T-helper 9 cell (primary cell): ENCODE results near the gene MSANTD1.

Experiments
- DNase-seq: peaks from one replicate; pipeline ENCODE4 v3.0.0-alpha.2; 2020

The MSANTD1 gene

GRCh38 chr4:3250438-3250955 lies 1.5 kb downstream of the MSANTD1 start:
- DNase-seq = no peak

GRCh38 chr4:3250956-3251690 lies 2.2 kb downstream of the MSANTD1 start:
- no peak for DNase-seq

- DNase-seq = no peak
Observed at GRCh38 chr4:3251691-3252479, 2.9 kb downstream of the MSANTD1 start.

GRCh38 chr4:3252480-3252828 lies 3.5 kb downstream of the MSANTD1 start:
- DNase-seq = no peak

GRCh38 chr4:3252831-3253641 lies 4.1 kb downstream of the MSANTD1 start:
- no peak for DNase-seq

- no peak for DNase-seq
Observed at GRCh38 chr4:3253808-3254207, 4.8 kb downstream of the MSANTD1 start.

- DNase-seq = no peak
Observed at GRCh38 chr4:3254302-3255131, 5.6 kb downstream of the MSANTD1 start.

- DNase-seq = no peak
Observed at GRCh38 chr4:3255611-3256186, 6.7 kb downstream of the MSANTD1 start.

GRCh38 chr4:3256230-3257102 lies 7.5 kb downstream of the MSANTD1 start:
- no peak for DNase-seq

GRCh38 chr4:3257103-3257555 lies 8.2 kb downstream of the MSANTD1 start:
- no peak for DNase-seq

- no peak for DNase-seq
Observed at GRCh38 chr4:3257556-3258482, 8.9 kb downstream of the MSANTD1 start.

- no peak for DNase-seq
Observed at GRCh38 chr4:3261411-3262207, 12.7 kb downstream of the MSANTD1 start.

GRCh38 chr4:3262208-3263052 lies 13.5 kb downstream of the MSANTD1 start:
- no peak for DNase-seq

- DNase-seq = no peak
Observed at GRCh38 chr4:3263053-3263875, 14.3 kb downstream of the MSANTD1 start.

- DNase-seq = no peak
Observed at GRCh38 chr4:3263876-3264193, 14.9 kb downstream of the MSANTD1 start.

GRCh38 chr4:3266076-3266475 lies 17.1 kb downstream of the MSANTD1 start:
- no peak for DNase-seq
